Measurements from ENCODE around the gene ULK4. TPM values are rescaled to one million over a fixed set of nuclear protein-coding genes. Genes with fewer than 3 reads are reported as not detected.

ULK4 gene
- total RNA-seq, 1 experiment from 2014 or later = 14.3 TPM

DNA sequence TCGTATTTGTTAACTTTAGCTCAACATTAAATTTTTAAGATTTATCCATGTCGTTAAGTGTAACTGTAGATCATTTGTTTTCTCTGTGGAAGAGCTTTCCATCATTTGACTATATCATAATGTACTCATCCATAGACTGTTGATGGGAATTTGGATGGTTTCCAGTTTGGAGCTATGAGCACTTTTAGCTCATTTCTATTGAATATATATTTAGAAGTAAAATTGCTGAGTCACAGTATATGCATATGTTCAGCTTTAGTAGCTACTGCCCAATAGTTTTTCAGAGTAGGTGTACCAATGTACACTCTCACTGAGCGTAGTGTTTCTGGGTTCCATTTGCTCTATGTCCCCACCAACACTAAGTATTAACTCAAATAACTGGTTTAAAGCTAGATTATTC lies 263.0 kb downstream of the ULK4 start:
- ATAC-seq (no peak), DNase-seq (ENCODE audit: low read depth, low spot score) (no peak)
- in situ Hi-C loops (cut with HindIII; ENCODE audit: low pct_unique_long_range_greater_than_20kb, low sequenced_read_pairs) = no loop called here
- Histone ChIP-seq H3K4me3 (ENCODE audit: low read depth in 2 of 2, low read length in 2 of 2) (no peak overlapping the region), H3K27me3 (ENCODE audit: control insufficient read depth, insufficient read depth, low read length) (no peaks in the 10 kb centered on the region), H3K9me3 (ENCODE audit: control insufficient read depth, insufficient read depth, low read depth, low read length) (no peaks in the 10 kb centered on the region), H3K36me3 (ENCODE audit: control insufficient read depth, insufficient read depth, low read length) (no peaks in the 10 kb centered on the region), H3K4me1 (ENCODE audit: control insufficient read depth, insufficient read depth, low read length) (no peaks in the 10 kb centered on the region), H3K27ac (ENCODE audit: low read length) (no peak overlapping the region)
- ChIA-PET CTCF (no interaction called here), POLR2A (no interaction called here)
- intact Hi-C loops (cut with micrococcal nuclease; ENCODE audit: unreplicated experiment) = loop anchor here (5.0 kb wide), 1 partner anchor 183 kb away; no protein-coding TSS in a partner anchor
- BruUV-seq (replicated peaks) = no TSS peak
- TF ChIP-seq, protein P1, sequence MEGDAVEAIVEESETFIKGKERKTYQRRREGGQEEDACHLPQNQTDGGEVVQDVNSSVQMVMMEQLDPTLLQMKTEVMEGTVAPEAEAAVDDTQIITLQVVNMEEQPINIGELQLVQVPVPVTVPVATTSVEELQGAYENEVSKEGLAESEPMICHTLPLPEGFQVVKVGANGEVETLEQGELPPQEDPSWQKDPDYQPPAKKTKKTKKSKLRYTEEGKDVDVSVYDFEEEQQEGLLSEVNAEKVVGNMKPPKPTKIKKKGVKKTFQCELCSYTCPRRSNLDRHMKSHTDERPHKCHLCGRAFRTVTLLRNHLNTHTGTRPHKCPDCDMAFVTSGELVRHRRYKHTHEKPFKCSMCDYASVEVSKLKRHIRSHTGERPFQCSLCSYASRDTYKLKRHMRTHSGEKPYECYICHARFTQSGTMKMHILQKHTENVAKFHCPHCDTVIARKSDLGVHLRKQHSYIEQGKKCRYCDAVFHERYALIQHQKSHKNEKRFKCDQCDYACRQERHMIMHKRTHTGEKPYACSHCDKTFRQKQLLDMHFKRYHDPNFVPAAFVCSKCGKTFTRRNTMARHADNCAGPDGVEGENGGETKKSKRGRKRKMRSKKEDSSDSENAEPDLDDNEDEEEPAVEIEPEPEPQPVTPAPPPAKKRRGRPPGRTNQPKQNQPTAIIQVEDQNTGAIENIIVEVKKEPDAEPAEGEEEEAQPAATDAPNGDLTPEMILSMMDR (IDR thresholded peaks at IDR 0.05) = no peak
- TF ChIP-seq TCF7L2 (IDR thresholded peaks at IDR 0.05; ENCODE audit: low read depth, low read length) (no peak), SIN3A (IDR thresholded peaks at IDR 0.05; ENCODE audit: borderline replicate concordance, insufficient read depth, low read depth, low read length) (no peak), POLR2AphosphoS5 (IDR thresholded peaks at IDR 0.05; ENCODE audit: low read depth, low read length) (no peak)
- TF ChIP-seq, protein P2, sequence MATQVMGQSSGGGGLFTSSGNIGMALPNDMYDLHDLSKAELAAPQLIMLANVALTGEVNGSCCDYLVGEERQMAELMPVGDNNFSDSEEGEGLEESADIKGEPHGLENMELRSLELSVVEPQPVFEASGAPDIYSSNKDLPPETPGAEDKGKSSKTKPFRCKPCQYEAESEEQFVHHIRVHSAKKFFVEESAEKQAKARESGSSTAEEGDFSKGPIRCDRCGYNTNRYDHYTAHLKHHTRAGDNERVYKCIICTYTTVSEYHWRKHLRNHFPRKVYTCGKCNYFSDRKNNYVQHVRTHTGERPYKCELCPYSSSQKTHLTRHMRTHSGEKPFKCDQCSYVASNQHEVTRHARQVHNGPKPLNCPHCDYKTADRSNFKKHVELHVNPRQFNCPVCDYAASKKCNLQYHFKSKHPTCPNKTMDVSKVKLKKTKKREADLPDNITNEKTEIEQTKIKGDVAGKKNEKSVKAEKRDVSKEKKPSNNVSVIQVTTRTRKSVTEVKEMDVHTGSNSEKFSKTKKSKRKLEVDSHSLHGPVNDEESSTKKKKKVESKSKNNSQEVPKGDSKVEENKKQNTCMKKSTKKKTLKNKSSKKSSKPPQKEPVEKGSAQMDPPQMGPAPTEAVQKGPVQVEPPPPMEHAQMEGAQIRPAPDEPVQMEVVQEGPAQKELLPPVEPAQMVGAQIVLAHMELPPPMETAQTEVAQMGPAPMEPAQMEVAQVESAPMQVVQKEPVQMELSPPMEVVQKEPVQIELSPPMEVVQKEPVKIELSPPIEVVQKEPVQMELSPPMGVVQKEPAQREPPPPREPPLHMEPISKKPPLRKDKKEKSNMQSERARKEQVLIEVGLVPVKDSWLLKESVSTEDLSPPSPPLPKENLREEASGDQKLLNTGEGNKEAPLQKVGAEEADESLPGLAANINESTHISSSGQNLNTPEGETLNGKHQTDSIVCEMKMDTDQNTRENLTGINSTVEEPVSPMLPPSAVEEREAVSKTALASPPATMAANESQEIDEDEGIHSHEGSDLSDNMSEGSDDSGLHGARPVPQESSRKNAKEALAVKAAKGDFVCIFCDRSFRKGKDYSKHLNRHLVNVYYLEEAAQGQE (IDR thresholded peaks at IDR 0.05; ENCODE audit: insufficient read depth in 1 of 2, low read depth in 2 of 2, low read length in 1 of 2) = no peak

DNA sequence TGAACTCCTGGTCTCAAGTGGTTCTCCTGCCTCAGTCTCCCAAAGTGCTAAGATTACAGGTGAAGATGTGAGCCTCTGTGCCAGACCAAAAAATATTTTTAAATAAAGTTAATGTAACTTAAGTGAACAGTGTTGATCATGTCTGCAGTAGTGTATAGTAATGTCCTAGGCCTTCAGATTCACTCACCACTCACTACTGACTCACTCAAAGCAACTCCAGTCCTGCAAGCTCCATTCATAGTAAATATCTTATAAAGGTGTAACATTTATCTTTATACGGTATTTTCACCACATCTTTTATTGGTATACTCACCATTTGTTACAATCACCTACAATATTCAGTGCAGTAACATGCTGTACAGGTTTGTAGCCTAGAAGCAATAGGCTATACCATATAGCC lies 264.2 kb downstream of the ULK4 start:
- no peaks in the 10 kb centered on the region for H3K27me3 ChIP-seq (ENCODE audit: control insufficient read depth, insufficient read depth, low read length)
- ChIA-PET CTCF (no interaction called here), POLR2A (no interaction called here)
- no peak for DNase-seq (ENCODE audit: low read depth, low spot score)
- TF ChIP-seq, protein P1 (IDR thresholded peaks at IDR 0.05) = no peak
- no peak for TF ChIP-seq POLR2AphosphoS5 (IDR thresholded peaks at IDR 0.05; ENCODE audit: low read depth, low read length)
- TF ChIP-seq TCF7L2 (IDR thresholded peaks at IDR 0.05; ENCODE audit: low read depth, low read length) = no peak
- TF ChIP-seq, protein P2 (IDR thresholded peaks at IDR 0.05; ENCODE audit: insufficient read depth in 1 of 2, low read depth in 2 of 2, low read length in 1 of 2) = no peak
- H3K36me3 ChIP-seq (ENCODE audit: control insufficient read depth, insufficient read depth, low read length) = no peaks in the 10 kb centered on the region
- BruUV-seq (replicated peaks) = no TSS peak
- in situ Hi-C loops (cut with HindIII; ENCODE audit: low pct_unique_long_range_greater_than_20kb, low sequenced_read_pairs) (no loop called here), intact Hi-C loops (cut with micrococcal nuclease; ENCODE audit: unreplicated experiment) (loop anchor here (5.0 kb wide), 1 partner anchor 185 kb away; no protein-coding TSS in a partner anchor)
- H3K9me3 ChIP-seq (ENCODE audit: control insufficient read depth, insufficient read depth, low read depth, low read length) = no peaks in the 10 kb centered on the region
- H3K4me1 ChIP-seq (ENCODE audit: control insufficient read depth, insufficient read depth, low read length) = no peaks in the 10 kb centered on the region
- ATAC-seq = no peak
- H3K4me3 ChIP-seq (ENCODE audit: low read depth in 2 of 2, low read length in 2 of 2) = no peak overlapping the region
- H3K27ac ChIP-seq (ENCODE audit: low read length) = no peak overlapping the region
